GM21737 (cell line): ENCODE results near the gene OR8K1.

Source experiments
- ATAC-seq: cut with Tn5 transposase; IDR thresholded peaks from one replicate; pipeline ENCODE4 v1.9.1; 2021; ENCODE audit warnings: mild to moderate bottlenecking, moderate library complexity; ENCODE audit not compliant: unreplicated experiment

The OR8K1 gene

GRCh38 chr11:56345739-56346138, at the start of gene OR8K1:
Gene OR8K1, plus strand, starts transcription at chr11:56346039. Its CDS starts 0 bp downstream, at chr11:56346039.
- ATAC-seq = no peak

DNA sequence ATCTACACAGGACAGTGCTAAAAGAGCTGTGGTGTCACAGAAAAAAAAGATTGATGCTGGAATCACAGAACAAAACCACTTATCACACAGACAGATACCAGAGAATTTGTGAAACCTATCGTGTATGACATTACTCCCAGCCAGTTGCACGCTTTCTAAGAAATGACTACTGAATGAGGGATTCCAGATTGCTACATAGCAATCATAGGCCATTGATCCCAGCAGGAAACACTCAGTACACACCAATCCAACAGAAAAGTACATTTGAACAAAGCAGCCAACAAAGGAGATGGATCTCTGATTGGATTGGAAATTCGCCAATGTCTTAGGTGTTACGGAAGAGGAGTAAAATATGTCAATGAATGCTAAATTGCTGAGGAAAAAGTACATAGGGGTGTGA, 48.9 kb upstream of the OR8K1 start:
- no peak for ATAC-seq

- ATAC-seq = no peak
Measured at GRCh38 chr11:56307836-56308235, 38.0 kb upstream of the OR8K1 start.

DNA sequence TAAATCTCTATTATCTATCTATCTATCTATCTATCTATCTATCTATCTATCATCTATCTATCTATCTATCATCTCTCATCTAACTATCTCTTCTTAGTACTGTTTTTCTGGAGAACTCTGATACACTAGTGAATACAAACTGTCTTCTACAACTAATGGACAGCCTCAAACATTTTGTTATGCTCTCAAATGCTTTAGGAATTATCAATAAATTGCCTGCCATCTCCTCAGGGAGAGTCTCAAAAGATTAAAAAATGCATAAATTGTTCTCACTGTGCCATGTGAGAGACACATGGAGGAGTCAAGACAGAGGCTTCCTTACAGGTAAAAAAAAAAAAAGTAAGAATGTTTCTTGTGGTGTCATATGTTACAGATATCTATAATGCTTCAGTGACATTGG, 31.0 kb upstream of the OR8K1 start, which contains the start of gene OR8K3:
TSS of gene OR8K3 (plus strand) at position 301 of the 400 bp plus-strand sequence. CDS start 3,163 bp downstream, outside the sequence.
- ATAC-seq = no peak

- no peak for ATAC-seq
Measured at GRCh38 chr11:56331861-56332491, 13.9 kb upstream of the OR8K1 start.

GRCh38 chr11:56333156-56333555, 12.7 kb upstream of the OR8K1 start:
- no peak for ATAC-seq

- ATAC-seq = no peak
Measured at GRCh38 chr11:56340289-56340688, 5.5 kb upstream of the OR8K1 start.

GRCh38 chr11:56353991-56354390, 8.2 kb downstream of the OR8K1 start, which contains the start of gene OR8J1:
Gene OR8J1, plus strand, starts transcription at chr11:56354291. Its CDS starts 5,956 bp downstream, at chr11:56360247.
- ATAC-seq = no peak

DNA sequence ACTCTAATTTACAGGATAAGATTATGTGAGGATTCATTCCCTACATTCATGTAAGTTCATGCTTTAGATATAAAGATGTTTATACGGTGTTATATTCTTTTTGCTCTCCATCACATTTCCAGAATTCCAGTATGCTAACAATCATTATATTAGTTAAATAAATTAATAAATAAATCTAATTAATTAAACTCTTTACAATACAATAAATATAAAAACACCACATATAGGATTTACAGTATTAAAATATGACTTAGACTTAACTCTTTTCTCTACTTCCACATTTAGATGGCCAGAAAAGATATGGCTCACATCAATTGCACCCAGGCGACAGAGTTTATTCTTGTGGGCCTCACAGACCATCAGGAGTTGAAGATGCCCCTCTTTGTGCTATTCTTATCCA, 29.5 kb downstream of the OR8K1 start, which contains the start of gene OR8U1:
TSS of gene OR8U1 (plus strand) at position 301 of the 400 bp plus-strand sequence. CDS start at position 301, 0 bp downstream.
- ATAC-seq = no peak

- no peak for ATAC-seq
Measured at GRCh38 chr11:56380120-56380519, 34.3 kb downstream of the OR8K1 start.

DNA sequence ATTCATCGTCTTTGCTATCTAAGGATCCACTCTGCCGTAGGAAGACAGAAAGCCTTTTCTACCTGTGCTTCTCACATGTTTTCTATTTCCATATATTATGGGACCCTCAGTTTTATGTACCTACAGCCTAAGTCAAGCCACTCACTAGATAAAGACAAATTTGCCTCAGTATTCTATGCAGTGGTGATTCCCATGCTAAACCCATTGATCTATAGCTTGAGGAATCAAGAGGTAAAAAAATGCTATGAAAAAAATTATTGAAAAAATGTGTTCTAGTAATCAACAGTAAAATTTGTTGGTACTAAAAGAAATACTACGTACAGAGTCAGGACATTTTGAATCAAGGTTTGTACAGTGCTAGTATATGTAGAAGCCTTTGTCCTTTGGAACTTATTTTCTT, 48.5 kb downstream of the OR8K1 start:
- ATAC-seq = no peak

DNA sequence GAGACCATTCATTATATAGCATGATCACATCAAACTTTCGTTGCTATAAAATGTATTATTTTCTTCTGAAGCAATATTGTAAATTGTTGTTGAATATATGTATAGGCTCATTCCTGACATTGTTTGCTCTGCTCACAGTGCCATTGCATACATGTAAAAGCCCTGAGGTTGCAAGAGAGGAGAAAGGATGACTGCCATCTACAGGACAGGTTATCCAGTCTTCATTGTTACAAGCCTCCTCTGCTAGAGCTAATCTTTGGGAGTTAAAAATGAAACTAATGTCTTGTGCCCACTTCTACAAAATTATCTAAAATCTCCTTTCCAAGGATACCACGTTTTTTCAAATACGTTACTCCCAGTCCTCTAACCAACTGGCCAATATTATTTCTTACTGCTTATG, 50.2 kb downstream of the OR8K1 start:
- no peak for ATAC-seq
